ENCODE data around the gene TSPAN15. TPM values are rescaled to one million over a fixed set of nuclear protein-coding genes. Genes with fewer than 3 reads are reported as not detected.
A peak's percentile ranks its signal among the peaks of the same experiment; 100 is the strongest.
"Not testable (repeated sequence)": the region's sequence is repeated elsewhere in the genome, so short reads cannot be mapped to it uniquely, and the experiment has no call there.

Gene TSPAN15
- polyA plus RNA-seq, 10 donors: 49.7 to 80.0 (median 66.2) TPM

DNA sequence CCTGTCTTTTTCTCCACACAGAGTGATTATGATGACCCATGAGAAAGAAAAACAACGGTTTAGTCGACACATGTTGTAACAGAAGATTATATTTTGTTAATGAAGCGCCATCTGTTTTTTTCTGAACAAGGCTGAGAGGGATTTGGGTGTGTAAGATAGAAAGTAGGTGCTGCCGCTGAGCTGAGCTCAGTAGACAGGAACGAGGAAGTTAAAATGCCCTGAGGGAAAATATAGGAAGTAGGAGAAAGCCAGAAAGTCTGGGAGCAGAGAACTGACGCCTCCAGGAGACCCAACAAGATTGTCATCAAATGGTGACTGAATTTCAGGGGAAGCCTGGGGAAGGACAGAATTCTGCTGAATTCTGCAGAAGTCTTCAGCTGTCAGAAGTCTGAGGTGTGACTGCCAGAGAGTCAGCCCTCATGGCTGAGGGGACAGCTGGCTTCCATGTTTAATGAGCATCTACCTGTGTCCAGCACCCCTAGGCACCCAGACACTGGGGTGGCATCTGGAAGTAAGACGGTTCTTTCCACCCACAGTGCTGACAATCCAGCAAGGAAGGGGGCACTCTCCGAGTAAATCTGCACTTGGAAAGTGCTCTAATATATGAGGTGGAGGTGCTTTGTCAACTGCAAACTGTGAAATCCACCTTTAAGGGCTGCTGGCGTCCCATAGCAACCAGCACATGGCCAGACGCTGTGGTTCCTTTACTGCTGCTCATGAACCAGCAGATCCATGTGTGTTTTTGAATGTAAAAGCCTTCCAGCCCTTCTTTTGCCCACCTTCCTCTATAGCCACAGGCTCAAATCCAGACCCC is 12.5 kb upstream of the TSPAN15 start:
- peak in 1 of 3 donors; percentile 47 for DNase-seq

DNA sequence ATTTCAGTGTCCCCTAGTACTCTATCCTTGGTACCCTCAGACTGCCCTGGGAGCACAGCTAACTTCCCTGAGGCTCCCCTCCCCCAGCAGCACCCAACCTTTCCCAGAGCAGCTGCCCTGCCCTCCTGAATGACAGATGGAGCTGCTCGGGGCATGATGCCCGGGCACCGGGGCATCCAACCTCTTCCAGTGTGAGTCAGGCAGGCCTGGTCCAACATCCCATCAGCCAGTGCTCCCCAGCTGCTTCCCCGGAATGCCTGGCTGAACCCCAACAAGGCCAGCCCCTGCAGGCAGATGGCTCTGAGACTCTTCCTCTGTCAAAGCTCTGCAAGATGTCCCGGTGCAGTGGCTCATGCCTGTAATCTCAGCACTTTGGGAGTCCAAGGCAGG is 11.9 kb upstream of the TSPAN15 start:
- DNase-seq: peak; percentile 56 to 74 (median 58)

DNA sequence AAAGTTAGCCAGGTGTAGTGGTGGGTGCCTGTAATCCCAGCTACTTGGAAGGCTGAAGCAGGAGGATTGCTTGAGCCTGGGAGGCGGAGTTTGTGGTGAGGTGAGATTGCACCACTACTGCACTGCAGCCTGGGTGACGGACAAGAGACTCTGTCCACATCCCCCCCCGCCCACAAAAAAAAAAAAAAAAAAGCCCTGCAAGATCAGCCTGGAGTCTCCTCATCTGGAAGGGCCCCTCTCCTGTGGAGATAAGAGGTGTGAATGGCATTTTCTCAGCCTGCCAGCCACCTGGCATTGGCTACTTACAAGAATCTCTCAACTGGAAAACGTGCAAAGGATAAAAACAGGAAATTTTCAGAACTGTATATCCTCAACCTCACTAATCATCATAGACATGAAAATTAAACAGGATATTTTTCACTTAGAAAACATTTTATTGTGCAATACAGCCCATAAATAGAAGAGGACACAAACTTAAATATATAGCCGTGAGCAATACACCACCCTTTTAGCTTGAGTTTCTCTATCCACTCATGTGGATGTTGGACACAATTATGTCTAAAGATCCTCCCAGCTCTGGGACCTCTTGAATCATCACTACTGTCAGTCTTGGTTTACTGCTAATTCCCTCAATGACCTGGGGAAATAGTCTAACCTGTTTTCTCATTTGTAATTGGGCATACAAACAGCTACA is 11.3 kb upstream of the TSPAN15 start:
- DNase-seq: no peak

DNA sequence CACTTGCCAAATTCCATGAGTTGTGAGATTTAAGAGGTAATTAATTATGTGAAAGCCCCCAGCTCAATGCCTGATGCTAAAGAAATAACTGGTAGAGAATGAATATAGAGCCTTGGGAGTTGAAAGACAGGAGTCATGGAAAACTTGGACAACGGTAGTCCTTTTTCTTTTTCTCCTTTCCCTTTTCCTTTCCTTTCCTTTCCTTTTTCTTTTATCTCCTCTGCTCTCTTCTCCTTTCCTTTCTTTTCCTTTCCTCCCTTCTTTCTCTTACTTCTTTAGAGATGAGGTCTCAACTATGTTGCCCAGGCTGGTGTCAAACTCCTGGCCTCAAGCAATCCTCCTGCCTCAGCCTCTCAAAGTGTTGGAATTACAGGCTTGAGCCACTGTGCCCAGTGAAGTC is 7.9 kb upstream of the TSPAN15 start:
- DNase-seq: no peak

DNA sequence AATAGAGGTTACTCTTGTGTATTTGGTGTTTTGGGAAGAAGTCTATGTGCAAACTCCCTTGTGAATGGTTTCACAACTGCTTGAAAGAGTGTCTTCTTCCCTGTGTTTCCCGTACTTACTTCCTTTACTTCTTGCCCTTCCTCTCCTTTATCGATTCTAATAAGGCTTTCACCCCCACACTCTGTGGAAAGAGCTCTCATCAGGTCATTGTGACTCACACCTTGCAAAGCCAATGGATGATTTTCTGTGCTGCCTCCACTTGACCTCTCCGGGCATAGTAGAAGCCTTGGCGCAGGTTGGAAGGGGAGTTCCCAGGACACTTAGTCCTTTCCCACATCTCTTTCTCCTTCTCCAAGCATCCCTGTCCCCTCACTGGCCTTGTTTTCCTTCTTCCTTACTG is 6.2 kb upstream of the TSPAN15 start:
- DNase-seq: no peak

DNA sequence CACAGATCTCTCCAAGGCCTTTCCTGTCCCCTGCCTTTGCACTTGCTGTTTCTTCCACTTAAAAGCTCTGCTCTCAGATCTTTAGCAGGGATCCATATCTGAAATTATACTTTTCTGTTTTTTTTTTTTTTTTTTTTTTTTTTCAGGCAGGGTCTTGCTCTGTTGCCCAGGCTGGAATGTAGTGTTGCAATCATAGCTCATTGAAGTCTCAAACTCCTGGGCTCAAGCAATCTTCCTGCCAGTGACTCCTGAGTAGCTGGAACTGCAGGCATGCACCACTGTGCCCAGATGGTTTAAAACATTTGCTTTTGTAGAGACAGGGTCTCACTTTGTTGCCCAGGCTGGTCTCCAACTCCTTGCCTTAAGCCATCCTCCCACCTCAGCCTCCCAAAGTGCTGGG is 5.0 kb upstream of the TSPAN15 start:
- no peak for DNase-seq

DNA sequence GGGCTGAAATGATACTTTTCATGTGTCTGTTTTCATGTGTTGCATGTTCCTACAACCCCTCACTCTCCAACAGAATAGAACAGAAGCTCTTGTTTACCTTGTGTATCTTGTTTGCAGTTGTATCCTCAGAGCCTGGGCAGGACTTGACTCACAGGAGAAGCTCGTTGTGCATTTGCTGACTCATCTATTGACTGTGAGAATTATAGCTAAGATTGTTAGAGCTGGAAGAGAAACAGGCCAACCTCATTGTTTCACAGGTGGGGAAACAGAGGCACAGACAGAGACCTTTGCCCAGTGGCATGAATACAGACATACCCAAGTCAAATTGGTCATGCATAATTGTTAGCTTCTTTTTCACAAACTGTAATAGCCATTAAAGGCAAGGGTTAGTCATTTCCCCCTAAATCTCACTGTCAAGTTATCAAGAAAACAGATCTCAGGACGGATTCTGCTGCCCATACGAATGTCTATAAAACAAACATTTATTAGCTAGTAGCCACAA is 4.6 kb upstream of the TSPAN15 start:
- DNase-seq: no peak

DNA sequence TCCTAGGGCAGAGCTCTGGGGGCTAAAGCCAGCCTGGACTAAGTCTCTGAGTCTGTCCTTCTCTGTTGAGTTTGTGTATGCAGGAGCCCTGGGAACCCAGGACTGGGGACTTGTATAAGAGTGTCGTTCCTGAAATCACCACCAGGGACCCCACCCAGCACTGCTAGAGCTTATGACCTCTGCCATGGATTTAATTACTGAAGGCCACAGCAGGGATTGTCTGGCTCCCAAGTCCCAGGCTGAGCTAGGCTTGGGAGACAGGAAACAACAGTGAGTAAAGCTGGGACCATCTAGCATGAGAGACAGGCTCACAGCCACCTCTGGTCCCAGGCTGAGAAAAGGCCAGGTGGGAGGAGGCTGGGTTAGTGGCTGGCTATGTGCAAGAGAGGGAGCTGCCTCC is 1.4 kb upstream of the TSPAN15 start:
- peak in 2 of 3 donors; percentile 35 to 64 for DNase-seq

DNA sequence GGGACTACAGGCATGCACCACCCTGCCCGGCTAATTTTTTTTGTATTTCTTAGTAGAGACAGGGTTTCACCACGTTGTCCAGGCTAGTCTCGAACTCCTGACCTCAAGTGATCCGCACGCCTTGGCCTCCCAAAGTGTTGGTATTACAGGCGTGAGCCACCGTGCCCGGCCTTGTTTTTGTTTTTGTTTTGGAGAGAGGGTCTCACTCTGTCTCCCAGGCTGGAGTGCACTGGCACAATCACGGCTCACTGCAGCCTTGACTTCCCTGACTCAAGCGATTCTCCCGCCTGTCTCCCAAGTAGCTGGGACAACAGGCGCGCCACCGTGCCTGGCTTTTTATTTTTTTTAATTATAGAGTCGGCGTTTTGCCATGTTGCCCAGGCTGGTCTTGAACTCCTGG is 870 bp upstream of the TSPAN15 start:
- DNase-seq: not testable (repeated sequence)

DNA sequence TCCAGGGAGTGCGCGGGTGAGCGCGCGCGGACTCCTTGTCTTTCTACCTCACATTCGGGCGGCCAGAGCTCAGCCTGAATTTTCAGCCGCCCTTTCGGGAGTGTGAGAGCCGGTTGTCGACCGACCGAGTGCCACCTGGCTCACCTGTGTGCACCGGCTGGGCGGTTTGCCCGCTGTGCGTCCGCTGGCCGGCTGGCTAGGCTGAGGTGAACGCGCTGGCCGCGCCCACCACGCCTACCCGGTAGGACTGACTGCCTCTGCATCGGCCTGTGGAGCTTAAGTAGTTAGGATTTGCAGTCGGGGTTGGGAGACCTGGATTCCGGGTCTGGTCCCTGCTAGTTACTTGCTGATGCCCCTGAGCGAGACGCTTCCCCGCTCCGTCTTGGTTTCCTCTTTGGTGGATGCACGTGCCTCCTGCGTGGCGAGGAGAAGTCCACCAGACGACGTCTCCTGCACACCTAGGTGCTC is 553 bp downstream of the TSPAN15 start:
- DNase-seq: no peak

DNA sequence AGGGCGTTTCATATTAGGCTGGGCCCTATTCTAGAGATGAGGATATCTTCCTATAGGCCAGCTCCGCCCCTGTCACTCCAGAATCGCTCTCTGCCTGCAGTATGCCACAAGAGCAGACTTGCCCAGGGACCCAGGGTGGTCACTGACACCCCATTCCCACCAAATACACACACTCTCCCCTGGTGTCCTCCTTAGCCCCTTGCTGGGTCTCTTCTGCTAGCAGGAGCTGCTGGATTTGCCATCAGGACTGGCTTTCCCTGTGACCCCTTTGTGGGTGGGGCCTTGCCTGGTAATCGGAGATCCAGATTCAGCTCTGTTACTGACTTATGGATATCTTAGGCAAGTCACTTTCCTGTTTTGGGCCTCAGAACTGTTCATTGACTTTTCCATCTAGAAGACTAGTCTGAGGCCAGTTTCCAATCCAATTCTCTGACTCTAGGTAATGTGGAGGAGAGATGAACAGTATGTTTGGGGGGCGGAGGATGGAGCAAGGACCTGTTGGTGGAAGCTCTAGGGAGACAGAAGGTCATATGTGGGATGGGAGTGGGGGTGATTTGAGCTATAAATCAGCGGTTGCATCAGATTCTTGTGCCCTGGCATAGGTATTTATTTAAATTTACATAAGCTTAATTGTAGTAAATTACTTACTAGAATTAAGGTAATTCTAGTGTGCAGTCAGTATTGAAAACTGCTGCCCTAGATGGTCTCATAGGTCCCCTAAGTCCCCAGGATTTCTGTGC is 1.6 kb downstream of the TSPAN15 start:
- DNase-seq: no peak

DNA sequence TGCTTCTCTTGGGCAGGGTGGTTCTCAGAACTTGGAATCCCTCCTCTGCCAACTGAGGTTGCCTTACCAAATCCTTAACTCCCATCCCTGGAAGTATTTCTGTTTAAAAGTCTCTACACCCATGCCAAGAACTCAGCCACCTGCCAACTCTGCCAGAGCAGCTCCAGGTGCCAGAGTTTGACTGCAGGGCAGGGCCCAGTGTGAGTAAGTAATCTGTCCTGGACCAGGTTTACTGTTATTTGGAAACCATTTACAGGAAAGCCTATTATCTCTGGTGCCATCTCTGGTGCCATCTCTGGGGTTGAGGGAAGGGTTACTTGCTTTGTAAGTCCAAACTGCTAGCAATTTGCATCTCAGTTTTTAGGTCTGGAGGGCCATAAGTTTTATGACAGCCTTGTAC is 2.5 kb downstream of the TSPAN15 start:
- DNase-seq: no peak

DNA sequence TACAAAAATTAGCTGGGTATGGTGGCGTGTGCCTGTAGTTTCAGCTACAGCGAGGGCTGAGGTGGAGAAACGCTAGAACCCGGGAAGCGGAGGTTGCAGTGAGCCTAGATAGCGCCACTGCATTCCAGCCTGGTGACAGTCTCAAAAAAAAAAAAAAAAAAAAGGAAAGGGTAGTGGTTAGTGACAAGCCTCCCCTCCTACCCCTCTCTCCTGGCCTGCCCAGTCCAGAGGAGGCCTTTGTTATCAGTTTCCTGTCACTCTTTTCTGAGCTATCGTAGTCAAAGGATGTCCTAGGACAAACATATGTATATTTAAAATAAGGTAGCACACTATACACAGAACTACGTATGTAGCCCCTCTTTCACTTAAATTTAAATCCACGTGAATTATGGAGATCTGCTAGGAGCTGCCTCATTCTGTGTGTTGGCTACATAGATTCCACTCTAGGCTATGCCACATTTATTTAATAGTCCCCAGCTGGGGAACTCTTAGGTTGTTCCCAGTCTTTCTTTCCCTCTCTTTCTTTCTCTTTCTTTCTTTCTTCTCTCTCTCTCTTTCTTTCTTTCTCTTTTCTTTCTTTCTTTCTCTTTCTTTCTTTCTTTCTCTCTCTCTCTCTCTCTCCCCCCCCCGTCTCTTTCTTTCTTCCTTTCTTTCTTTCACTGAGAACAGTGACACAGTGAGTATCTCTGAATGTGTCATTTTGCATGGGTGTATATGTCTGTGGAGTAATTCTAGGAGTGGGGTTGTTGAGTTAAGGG is 3.9 kb downstream of the TSPAN15 start:
- DNase-seq: no peak

DNA sequence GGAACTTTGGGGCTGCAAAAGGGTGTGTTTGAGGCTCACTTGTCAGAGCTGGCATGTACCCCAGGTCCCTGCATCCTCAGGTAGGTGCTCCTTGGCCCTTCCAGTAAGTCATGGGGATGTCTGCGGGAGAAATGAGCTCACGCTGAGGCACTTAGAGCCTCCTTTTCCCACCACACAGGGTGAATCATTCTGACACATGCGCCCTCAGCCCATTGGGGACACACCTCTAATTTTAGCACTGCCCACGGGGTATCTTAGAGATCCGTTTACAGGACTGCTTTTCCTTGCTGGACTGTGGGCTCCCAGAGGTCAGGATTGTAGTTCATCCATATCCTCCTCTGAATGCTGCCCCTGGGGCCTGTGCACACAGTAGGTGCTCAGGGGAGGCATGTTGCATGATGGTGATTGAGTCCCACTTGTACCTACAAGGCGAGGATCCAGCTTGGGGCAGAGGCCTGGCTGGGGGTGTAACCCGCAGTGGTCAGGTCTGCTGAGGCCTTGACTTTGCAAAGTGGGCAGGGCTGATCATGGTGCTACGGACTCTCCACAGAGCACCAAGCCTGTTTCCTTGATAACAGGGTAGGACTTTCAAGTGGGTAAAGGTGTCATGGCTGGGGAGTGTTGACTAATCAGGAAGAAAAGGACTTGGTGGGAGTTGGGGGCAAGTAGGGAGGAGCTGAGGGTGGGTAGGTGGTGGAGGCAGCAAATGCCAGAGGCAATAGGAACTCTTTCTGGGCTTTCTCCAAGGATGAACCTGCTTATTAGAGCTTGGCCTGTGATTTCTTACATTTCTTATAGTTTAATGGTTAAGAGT is 5.8 kb downstream of the TSPAN15 start:
- no peak for DNase-seq

DNA sequence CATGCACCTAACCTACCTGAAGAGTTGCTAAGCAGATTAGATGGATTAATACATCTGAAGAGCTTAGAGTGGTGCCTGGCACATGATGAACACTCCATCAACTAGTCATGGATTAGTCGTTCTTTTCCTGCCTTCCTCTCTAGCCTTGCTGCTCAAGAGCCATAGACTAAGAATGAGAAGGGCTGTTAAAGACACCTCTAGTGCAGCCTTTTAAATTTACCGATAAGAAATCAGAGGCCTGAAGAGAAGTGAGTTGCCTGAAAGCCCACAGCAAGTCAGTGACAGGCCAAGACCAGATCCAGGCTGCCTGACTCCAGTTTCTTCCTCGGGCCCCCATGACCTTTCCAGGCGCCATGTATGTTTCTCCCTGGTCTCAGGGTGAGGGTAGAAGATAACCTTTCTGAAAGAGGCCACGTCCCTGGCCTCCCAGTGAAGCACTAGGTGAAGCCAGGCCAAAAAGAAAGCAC is 6.5 kb downstream of the TSPAN15 start:
- DNase-seq: no peak

DNA sequence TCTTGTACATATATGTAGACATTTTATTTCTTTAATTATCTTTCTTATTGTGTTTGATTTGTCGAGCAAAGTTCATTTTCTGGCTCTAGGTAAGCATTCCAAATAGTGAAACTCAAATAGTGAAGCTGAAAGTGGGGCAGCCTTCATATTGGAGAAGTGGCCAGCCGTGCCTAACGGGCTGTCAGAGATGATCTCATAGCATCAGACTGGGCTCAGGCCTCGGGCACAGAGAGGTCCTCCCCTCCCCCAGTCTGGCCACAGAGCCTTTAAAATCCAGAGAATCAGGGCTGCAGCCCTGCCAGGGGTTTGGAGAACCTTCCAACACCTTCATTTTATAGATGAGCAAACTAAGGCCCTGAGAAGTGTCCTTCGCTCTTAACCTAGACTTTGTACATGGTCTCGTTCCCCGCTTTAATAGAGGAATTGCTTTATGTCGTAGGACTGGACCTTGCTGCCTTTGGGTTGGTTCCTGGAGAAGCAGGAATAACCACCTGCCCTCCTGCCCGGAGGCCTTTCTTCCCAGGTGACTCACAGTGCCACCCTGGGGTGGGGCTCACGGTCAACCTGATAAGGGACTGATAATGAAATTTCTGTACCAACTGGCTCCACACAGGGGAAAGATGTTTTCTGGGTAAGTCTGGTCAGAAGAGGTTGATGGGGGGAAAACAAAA is 7.3 kb downstream of the TSPAN15 start:
- no peak for DNase-seq

DNA sequence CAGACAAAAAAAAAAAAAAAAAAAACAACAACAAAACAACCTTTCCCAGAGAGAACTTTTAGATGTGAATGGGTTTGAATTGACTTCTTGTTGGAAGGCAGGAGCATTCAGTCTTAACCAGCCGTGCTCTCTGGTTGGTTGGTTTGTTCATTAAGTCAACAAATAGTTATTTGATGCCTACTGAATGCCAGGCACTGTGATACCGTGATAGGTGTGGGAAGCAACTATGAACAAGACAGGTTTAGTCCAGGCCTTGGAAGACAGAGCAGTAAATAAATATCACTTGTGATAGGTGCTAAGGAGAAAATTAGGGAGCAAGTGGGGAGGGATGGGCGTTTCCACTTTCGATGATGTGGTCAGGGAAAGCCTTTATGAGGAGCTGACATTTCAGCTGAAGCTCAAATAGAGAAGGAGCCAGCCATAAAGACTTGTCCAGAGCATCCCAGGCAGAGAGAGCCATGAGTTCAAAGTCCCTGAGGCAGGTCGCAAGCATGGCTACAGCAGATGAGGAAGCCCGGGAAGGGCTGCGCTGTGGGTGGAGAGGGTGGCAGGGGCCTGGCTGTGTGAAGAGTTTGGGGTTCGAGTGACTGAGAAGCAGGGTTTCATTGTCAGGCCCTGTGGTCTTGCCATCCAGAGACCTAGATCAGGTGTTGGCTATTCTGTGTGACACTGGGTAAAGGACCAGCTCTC is 8.0 kb downstream of the TSPAN15 start:
- DNase-seq: no peak

DNA sequence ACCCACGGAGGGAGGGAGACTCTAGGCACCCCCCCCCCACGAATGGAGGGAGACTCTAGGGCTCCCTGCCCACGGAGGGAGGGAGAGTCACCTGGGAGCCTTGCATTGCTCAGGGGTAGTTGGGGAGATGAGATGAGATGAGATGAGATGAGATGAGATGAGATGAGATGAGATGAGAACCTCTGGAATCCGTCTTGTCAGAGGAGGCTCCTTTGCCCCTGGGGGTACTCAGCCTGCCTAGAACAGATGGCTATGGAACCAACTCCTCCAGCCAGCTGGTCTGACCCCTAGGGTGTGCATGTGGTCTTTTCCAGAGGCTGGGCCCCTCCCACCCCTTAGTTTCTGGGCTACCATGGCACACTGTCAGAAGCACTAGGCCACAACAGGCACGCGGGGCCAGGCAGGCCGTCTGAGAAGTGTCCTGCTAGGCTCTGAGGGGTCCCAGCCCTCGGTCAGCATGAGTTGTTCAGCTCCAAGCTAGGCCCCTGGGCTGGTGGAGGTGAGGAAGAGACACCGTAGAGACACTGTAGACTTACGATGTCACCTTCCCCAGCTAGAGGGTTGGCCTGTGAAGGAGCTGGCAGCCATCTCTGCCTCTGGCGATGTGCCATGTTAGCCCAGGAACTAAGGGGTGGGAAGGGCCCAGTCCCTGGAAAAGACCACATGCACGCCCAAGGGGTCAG is 8.8 kb downstream of the TSPAN15 start:
- no peak for DNase-seq
